Ascending aorta (tissue), 2 donors: ENCODE results near the gene COA8. TPM values are rescaled to one million over a fixed set of nuclear protein-coding genes. Genes with fewer than 3 reads are reported as not detected.

Experiments
- DNase-seq, 2 donors: peaks; one replicate each; pipeline ENCODE4 v3.0.0-alpha.2; 2019; ENCODE audit warnings: low spot score in 2 of 2
- H3K27ac ChIP-seq, 2 donors: fragments of 200-600 bp; sonication (generic); one replicate each; pipeline ENCODE4 v1.5.1; 2016 to 2017; ENCODE audit warnings: mild to moderate bottlenecking in 1 of 2
- H3K27me3 ChIP-seq: fragments of 200-600 bp; sonication (generic); one replicate; pipeline ENCODE4 v1.5.1; 2017
- H3K36me3 ChIP-seq, 2 donors: fragments of 200-600 bp; sonication (generic); one replicate each; pipeline ENCODE4 v1.5.1; 2016
- H3K4me1 ChIP-seq, 2 donors: fragments of 200-600 bp; sonication (generic); one replicate each; pipeline ENCODE4 v1.5.1; 2016 to 2017; ENCODE audit warnings: mild to moderate bottlenecking in 1 of 2
- H3K4me3 ChIP-seq, 2 donors: fragments of 200-600 bp; sonication (generic); one replicate each; pipeline ENCODE4 v1.5.1; 2016 to 2017; ENCODE audit warnings: mild to moderate bottlenecking in 1 of 2
- H3K9me3 ChIP-seq, 2 donors: fragments of 200-600 bp; sonication (generic); one replicate each; pipeline ENCODE4 v1.5.1; 2016
- intact Hi-C: fragments of 100-400 bp; cut with DNase I; formaldehyde crosslinking; loops from one replicate; pipeline ENCODE4 v1.15.1; 2023
- total RNA-seq: library from RNA; depleted of rRNA; stranded (reverse); fragments of >200 nt; gene quantifications from one replicate; pipeline ENCODE4 v1.1.0, GENCODE V29; 2016
- TF ChIP-seq, protein P1 (sequence below), 3 experiments: fragments of 200-600 bp in 2 of 3; fragments of 450-650 bp in 1 of 3; sonication (generic) in 2 of 3; IDR thresholded peaks; one replicate each; pipeline ENCODE4 v1.5.1; 2016 to 2019; ENCODE audit warnings: antibody characterized with exemption in 3 of 3, mild to moderate bottlenecking in 1 of 3, moderate library complexity in 1 of 3

COA8 gene
- total RNA-seq, 1 donor from 2014 or later: 37.7 TPM

GRCh38 chr14:103531421-103532215 is 31.1 kb upstream of the COA8 start:
- no peak for DNase-seq

DNA sequence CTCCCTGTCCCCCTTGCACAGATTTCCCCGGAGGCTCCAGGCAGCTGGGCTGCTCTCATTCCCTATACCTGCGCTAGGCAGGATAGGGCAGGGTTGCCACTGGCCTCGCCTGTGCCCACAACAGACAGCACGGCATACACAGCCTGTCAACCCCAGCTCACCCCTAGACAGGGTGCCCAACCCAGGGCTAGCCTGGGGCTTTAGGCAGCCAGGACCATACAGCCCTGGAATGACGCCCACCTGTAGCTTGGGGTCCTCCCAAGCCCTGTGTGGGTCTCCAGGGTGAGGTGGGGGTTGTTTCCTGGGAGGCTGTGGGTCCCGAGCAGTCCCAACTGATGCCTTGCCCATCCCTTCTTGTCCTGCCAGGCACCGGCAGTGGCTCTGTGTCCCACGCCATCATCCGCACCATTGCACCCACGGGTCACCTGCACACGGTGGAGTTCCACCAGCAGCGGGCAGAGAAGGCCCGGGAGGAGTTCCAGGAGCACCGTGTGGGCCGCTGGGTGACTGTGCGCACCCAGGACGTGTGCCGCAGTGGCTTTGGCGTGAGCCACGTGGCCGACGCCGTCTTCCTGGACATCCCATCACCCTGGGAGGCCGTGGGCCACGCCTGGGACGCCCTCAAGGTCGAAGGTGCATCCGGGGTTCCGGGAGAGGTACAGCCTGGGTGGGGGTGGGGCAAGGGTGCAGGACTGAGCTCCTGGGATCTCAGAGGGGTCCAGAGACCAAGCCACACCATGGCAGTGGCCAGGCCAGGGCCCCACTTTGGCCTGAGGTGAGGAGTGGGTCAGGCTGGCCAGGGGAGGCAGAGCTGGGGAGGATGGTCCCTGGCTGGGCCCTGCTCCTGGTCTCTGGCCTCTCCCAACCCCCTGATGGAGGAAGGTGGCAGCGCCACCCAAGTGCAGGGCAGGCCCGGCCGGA is 30.3 kb upstream of the COA8 start:
- Histone ChIP-seq H3K4me3 (peak overlapping the region in 1 of 2 donors; percentile 2), H3K27me3 (no peaks in the 10 kb centered on the region), H3K27ac (peak overlapping the region; percentile 37 to 65), H3K9me3 (no peaks in the 10 kb centered on the region), H3K36me3 (peaks cover 9 to 19% of the 10 kb centered on the region in 2 donors), H3K4me1 (peaks cover 7 to 18% of the 10 kb centered on the region in 2 donors)
- TF ChIP-seq, protein P1, sequence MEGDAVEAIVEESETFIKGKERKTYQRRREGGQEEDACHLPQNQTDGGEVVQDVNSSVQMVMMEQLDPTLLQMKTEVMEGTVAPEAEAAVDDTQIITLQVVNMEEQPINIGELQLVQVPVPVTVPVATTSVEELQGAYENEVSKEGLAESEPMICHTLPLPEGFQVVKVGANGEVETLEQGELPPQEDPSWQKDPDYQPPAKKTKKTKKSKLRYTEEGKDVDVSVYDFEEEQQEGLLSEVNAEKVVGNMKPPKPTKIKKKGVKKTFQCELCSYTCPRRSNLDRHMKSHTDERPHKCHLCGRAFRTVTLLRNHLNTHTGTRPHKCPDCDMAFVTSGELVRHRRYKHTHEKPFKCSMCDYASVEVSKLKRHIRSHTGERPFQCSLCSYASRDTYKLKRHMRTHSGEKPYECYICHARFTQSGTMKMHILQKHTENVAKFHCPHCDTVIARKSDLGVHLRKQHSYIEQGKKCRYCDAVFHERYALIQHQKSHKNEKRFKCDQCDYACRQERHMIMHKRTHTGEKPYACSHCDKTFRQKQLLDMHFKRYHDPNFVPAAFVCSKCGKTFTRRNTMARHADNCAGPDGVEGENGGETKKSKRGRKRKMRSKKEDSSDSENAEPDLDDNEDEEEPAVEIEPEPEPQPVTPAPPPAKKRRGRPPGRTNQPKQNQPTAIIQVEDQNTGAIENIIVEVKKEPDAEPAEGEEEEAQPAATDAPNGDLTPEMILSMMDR (IDR thresholded peaks at IDR 0.05): no peak
- intact Hi-C loops: no loop called here
- DNase-seq: no peak

More at GRCh38 chr14:103531421-103532215, 31.1 kb upstream of the COA8 start:
- TF ChIP-seq, protein P1 (IDR thresholded peaks at IDR 0.05): no peak
- peaks cover 7 to 18% of the 10 kb centered on the region in 2 donors for H3K4me1 ChIP-seq
- H3K4me3 ChIP-seq: no peak overlapping the region
- H3K9me3 ChIP-seq: no peaks in the 10 kb centered on the region
- H3K27ac ChIP-seq: no peak overlapping the region
- intact Hi-C loops: no loop called here
- H3K27me3 ChIP-seq: no peaks in the 10 kb centered on the region
- peaks cover 9 to 19% of the 10 kb centered on the region in 2 donors for H3K36me3 ChIP-seq

DNA sequence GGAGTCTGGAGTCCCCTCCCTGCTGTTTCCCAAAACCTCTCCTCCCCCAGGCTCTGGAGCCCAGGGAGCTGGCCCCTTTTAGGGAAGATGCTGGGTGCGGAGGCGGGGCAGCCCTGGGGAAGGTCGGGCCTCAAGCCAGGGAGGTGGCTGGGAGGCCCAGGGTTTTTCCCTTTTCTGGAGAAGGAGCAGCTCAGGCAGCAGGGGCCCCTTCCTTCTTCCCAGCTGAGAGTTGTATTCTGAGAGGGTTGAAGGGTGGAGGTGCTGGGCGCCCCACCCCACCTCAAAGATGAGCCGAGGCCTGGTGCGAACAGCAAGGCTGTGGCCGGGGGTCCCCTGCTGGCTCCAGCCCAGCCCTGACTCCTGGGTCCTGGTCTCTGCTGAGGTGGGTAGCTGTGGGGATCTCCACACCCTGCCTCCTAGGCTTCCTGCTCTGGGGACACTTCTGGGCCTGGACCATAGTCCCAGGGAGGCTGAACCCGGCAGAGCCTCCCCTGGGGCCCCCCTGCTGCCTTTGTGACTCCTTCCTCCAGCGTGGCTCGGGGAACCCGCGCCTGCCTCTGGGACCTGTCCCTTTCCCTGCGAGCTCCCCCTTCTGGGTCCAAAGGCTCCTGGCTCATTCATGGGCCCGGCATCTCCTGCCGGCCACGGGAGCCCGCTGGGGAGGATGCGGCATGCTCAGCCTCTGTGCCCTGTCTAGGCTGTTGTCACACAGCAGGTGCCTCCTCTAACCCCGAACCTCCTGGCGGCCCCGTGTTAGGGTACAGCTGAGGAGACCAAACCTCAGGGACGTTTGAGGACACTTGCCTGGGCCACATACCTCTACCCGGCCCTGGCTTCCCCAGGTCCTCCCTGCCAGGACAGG is 29.4 kb upstream of the COA8 start:
- Histone ChIP-seq H3K36me3 (peaks cover 9 to 19% of the 10 kb centered on the region in 2 donors), H3K4me1 (peaks cover 7 to 17% of the 10 kb centered on the region in 2 donors), H3K27ac (peak overlapping the region; percentile 37 to 65), H3K4me3 (peak overlapping the region in 1 of 2 donors; percentile 2), H3K27me3 (no peaks in the 10 kb centered on the region), H3K9me3 (no peaks in the 10 kb centered on the region)
- no peak for DNase-seq
- intact Hi-C loops: no loop called here
- TF ChIP-seq, protein P1 (IDR thresholded peaks at IDR 0.05): no peak

- Histone ChIP-seq H3K27me3 (no peaks in the 10 kb centered on the region), H3K36me3 (peaks cover 9 to 19% of the 10 kb centered on the region in 2 donors), H3K27ac (peak overlapping the region; percentile 37 to 65), H3K4me3 (no peak overlapping the region), H3K4me1 (peaks cover 11 to 16% of the 10 kb centered on the region in 2 donors), H3K9me3 (no peaks in the 10 kb centered on the region)
- DNase-seq: no peak
- intact Hi-C loops: no loop called here
- TF ChIP-seq, protein P1 (IDR thresholded peaks at IDR 0.05): no peak
Measured at GRCh38 chr14:103533999-103534575, 28.7 kb upstream of the COA8 start.
